CD4-positive, alpha-beta memory T cell (primary cell): ENCODE data around the gene RHCG. TPM values are rescaled to one million over a fixed set of nuclear protein-coding genes. Genes with fewer than 3 reads are reported as not detected.

Source experiments
- CTCF ChIA-PET: fragments of 350-600 bp; sonication (Branson Sonifier 250); formaldehyde crosslinking; loops from one replicate; lab custom pipeline; 2021; ENCODE audit warnings: inconsistent platforms; ENCODE audit not compliant: partially characterized antibody; lab: Charles Lee
- POLR2A ChIA-PET: fragments of 350-600 bp; sonication (Branson Sonifier 250); formaldehyde crosslinking; loops from one replicate; lab custom pipeline; 2021; ENCODE audit not compliant: partially characterized antibody; lab: Charles Lee
- DNase-seq, 5 donors: peaks; one replicate each; pipeline versions ENCODE4 v3.0.0 to v3.0.0-alpha.2; 2020 to 2022; ENCODE audit warnings: mixed read lengths in 1 of 5
- H3K27ac ChIP-seq: one replicate; pipeline ENCODE4 v1.7.0; 2013; ENCODE audit warnings: low read depth, low read length
- H3K27me3 ChIP-seq: 2 replicates; pipeline ENCODE4 v1.7.0; 2013; ENCODE audit warnings: mild to moderate bottlenecking, low read length, moderate library complexity; ENCODE audit not compliant: insufficient read depth
- H3K36me3 ChIP-seq: 2 replicates; pipeline ENCODE4 v1.7.0; 2013; ENCODE audit warnings: mild to moderate bottlenecking, low read length, moderate library complexity; ENCODE audit not compliant: insufficient read depth
- H3K4me1 ChIP-seq: 2 replicates; pipeline ENCODE4 v1.7.0; 2013; ENCODE audit warnings: mild to moderate bottlenecking, low read length, moderate library complexity; ENCODE audit not compliant: insufficient read depth
- H3K4me3 ChIP-seq, 2 donors: one replicate each; pipeline ENCODE4 v1.7.0; 2013; ENCODE audit warnings: low read length in 2 of 2, mild to moderate bottlenecking in 1 of 2
- H3K9me3 ChIP-seq, 2 donors: one replicate each; pipeline ENCODE4 v1.7.0; 2013; ENCODE audit warnings: low read length in 2 of 2, control low read depth in 1 of 2; ENCODE audit not compliant: control insufficient read depth in 1 of 2
- H3K27ac Mint-ChIP-seq, 7 donors: one replicate each; pipeline ENCODE4 v1.8.0; 2020 to 2021; ENCODE audit warnings: mixed read lengths in 7 of 7, mild to moderate bottlenecking in 6 of 7, inconsistent platforms in 3 of 7, moderate library complexity in 3 of 7
- H3K27me3 Mint-ChIP-seq, 2 donors: one replicate each; pipeline ENCODE4 v1.8.0; 2020 to 2021; ENCODE audit warnings: mixed read lengths in 2 of 2
- H3K36me3 Mint-ChIP-seq, 2 donors: one replicate each; pipeline ENCODE4 v1.8.0; 2020 to 2021; ENCODE audit warnings: mixed read lengths in 2 of 2, inconsistent platforms in 1 of 2, mild to moderate bottlenecking in 1 of 2
- H3K4me1 Mint-ChIP-seq, 4 donors: one replicate each; pipeline ENCODE4 v1.8.0; 2020 to 2021; ENCODE audit warnings: mixed read lengths in 4 of 4, mild to moderate bottlenecking in 1 of 4
- H3K4me3 Mint-ChIP-seq, 8 donors: one replicate each; pipeline ENCODE4 v1.8.0; 2020 to 2021; ENCODE audit warnings: mixed read lengths in 8 of 8, mild to moderate bottlenecking in 7 of 8, moderate library complexity in 6 of 8, inconsistent platforms in 3 of 8
- H3K9me3 Mint-ChIP-seq, 8 donors: one replicate each; pipeline ENCODE4 v1.8.0; 2020 to 2021; ENCODE audit warnings: mixed read lengths in 8 of 8, mild to moderate bottlenecking in 5 of 8, inconsistent platforms in 3 of 8, moderate library complexity in 1 of 8
- intact Hi-C: fragments of 100-400 bp; cut with micrococcal nuclease; formaldehyde crosslinking; loops from one replicate; pipeline ENCODE4 v1.15.1; 2023
- polyA plus RNA-seq, 2 donors: library from polyadenylated mRNA; unstranded; fragments of 300-500 nt; fragmentation: Illumina TruSeq; gene quantifications; one replicate each; pipeline ENCODE4 v1.2.3, GENCODE V29; 2021
- total RNA-seq, 2 experiments: library from RNA; stranded (reverse); gene quantifications; one replicate each; pipeline ENCODE4 v1.2.3, GENCODE V29; 2021

The RHCG gene
- total and polyA plus RNA-seq, 4 experiments from 2014 or later: not detected

DNA sequence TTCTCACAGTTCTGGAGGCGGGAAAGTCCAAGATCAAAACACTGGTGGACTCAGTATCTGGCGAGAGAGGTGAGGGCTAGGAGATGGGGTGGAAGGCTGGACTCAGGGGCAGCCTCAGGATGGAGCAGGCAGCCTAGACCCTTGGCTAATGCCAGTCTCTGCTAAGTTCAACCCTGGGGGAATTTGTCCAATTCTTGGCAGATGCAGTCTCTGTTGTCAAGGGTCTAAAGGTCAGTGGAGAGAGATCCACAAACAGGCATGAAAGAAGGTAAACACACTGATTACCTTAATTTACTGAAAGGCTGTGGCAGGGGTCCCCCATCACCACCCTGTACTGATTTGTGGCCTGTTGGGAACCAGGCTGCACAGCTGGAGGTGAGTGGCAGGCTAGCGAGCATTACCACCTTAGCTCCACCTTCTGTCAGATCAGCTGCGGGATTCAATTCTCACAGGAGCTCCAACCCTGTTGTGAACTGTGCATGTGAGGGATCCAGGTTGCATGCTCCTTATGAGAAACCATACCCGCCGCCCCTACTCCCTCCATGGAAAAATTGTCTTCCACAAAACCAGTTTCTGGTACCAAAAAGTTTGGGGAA is 32.5 kb upstream of the RHCG start:
- Mint-ChIP-seq H3K27ac (no peak overlapping the region), H3K9me3 (peaks cover 0 to 2% (median under 1%) of the 10 kb centered on the region in 8 donors), H3K4me1 (no peaks in the 10 kb centered on the region), H3K36me3 (no peaks in the 10 kb centered on the region), H3K27me3 (peaks cover 0 to 2% of the 10 kb centered on the region in 2 donors), H3K4me3 (no peak overlapping the region)
- no peaks in the 10 kb centered on the region for H3K27me3 ChIP-seq
- no peak overlapping the region for H3K27ac ChIP-seq
- no peaks in the 10 kb centered on the region for H3K4me1 ChIP-seq
- H3K4me3 ChIP-seq: no peak overlapping the region
- H3K9me3 ChIP-seq: no peaks in the 10 kb centered on the region
- POLR2A ChIA-PET: no interaction called here
- DNase-seq: no peak
- intact Hi-C loops: no loop called here
- CTCF ChIA-PET: no interaction called here
- H3K36me3 ChIP-seq: no peaks in the 10 kb centered on the region

DNA sequence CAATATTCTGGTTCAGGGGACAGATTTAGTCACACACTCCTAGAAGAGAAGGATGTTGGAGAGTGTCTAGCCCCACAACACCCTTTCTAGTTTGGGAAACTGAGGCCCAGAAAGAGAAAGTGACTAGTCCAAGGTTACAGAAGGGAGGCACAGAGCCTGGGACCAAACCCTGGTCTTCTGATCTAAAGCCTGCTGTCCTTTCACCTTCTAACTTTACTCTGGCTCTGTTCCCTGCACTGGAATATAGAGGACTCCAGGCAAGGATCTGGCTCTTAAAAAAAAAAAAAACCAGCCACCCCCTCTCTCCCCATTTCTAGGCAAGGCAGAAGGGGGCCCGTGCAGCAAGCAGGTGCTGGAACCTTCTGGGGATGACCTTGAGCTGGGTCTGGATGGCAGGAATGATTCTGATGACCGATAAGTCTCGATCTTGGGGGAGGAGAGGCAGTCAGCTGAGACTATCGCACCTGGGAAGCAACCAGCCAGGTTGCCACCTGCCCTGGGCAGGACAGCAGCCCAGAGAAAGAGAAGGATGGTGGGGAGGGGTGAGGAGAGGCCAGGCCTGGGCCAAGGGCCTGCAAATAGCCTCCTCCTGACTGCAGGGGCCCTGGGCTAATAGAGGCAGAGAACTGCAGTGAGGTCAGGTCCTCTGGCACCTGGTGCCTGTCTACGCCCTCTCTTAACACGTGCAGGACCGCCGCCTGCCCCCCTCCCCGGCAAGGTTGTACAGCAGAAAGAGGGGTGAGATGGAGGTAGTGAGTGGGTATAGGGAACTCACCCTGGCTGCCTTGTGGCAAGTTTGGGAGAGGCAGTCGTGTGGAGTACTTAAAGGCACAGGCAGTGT is 30.4 kb upstream of the RHCG start:
- H3K9me3 ChIP-seq: no peaks in the 10 kb centered on the region
- intact Hi-C loops: no loop called here
- Mint-ChIP-seq H3K27ac (no peak overlapping the region), H3K36me3 (no peaks in the 10 kb centered on the region), H3K27me3 (peaks cover 0 to 5% of the 10 kb centered on the region in 2 donors), H3K4me3 (no peak overlapping the region), H3K9me3 (no peaks in the 10 kb centered on the region), H3K4me1 (no peaks in the 10 kb centered on the region)
- POLR2A ChIA-PET: no interaction called here
- no peak overlapping the region for H3K4me3 ChIP-seq
- DNase-seq: no peak
- CTCF ChIA-PET: interaction anchor here (0.6 kb wide), 1 partner anchor 8 kb away, joined by 3 read pairs; no protein-coding TSS in a partner anchor
- H3K4me1 ChIP-seq: no peaks in the 10 kb centered on the region
- H3K27me3 ChIP-seq: no peaks in the 10 kb centered on the region
- no peak overlapping the region for H3K27ac ChIP-seq
- H3K36me3 ChIP-seq: no peaks in the 10 kb centered on the region

DNA sequence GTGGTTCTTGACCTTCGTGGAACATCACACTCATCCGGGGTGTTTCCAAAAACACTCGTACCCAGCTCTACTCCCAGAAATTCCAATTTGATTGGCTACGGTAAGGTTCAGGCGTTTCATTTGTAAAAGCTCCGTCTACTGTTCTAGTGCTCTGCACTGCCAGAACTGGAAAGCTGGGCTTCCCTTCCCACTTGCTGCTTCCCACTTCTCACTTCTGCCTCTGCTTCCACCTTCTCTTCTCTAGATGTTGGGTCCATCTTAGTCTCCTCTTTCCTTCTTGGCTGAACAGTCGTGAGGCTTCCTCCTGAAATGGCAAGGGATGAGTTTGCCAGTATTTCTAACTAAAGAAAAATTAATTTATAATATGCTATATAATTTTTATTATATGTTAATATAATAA is 29.8 kb upstream of the RHCG start:
- ChIA-PET CTCF (no interaction called here), POLR2A (no interaction called here)
- intact Hi-C loops: no loop called here
- Mint-ChIP-seq H3K4me1 (no peaks in the 10 kb centered on the region), H3K4me3 (no peak overlapping the region), H3K27ac (no peak overlapping the region), H3K36me3 (no peaks in the 10 kb centered on the region), H3K27me3 (peaks cover 0 to 8% of the 10 kb centered on the region in 2 donors), H3K9me3 (no peaks in the 10 kb centered on the region)
- Histone ChIP-seq H3K27me3 (no peaks in the 10 kb centered on the region), H3K36me3 (no peaks in the 10 kb centered on the region), H3K27ac (no peak overlapping the region), H3K4me3 (no peak overlapping the region), H3K4me1 (no peaks in the 10 kb centered on the region), H3K9me3 (no peaks in the 10 kb centered on the region)
- DNase-seq: no peak

DNA sequence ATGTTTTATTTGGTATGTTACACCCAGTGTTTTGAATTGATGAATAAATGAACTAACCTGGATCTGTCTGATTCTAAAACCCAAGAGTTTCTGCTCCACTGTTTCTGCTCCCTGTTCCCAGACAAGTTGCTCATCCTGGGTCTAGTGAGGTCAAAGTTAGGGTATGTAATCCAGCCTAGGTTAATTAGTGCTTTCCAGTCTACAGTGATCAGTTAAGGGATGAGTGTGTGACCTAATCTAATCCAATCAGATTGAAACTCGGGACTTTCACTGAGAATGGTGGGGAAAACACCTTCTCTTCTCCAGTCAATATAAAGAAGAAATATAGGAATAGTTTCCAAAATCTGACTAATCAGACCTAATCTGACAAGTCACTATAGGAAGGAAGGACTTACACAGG is 27.8 kb upstream of the RHCG start:
- ChIA-PET POLR2A (no interaction called here), CTCF (no interaction called here)
- no peak overlapping the region for H3K4me3 Mint-ChIP-seq
- H3K4me1 Mint-ChIP-seq: no peaks in the 10 kb centered on the region
- peaks cover 2 to 10% of the 10 kb centered on the region in 2 donors for H3K27me3 Mint-ChIP-seq
- intact Hi-C loops: no loop called here
- Histone ChIP-seq H3K36me3 (no peaks in the 10 kb centered on the region), H3K4me3 (no peak overlapping the region), H3K27me3 (no peaks in the 10 kb centered on the region), H3K27ac (no peak overlapping the region), H3K4me1 (no peaks in the 10 kb centered on the region), H3K9me3 (no peaks in the 10 kb centered on the region)
- peaks cover 0 to 2% of the 10 kb centered on the region in 2 donors for H3K36me3 Mint-ChIP-seq
- H3K27ac Mint-ChIP-seq: no peak overlapping the region
- H3K9me3 Mint-ChIP-seq: peaks cover 0 to 5% (median 1%) of the 10 kb centered on the region in 8 donors
- no peak for DNase-seq

DNA sequence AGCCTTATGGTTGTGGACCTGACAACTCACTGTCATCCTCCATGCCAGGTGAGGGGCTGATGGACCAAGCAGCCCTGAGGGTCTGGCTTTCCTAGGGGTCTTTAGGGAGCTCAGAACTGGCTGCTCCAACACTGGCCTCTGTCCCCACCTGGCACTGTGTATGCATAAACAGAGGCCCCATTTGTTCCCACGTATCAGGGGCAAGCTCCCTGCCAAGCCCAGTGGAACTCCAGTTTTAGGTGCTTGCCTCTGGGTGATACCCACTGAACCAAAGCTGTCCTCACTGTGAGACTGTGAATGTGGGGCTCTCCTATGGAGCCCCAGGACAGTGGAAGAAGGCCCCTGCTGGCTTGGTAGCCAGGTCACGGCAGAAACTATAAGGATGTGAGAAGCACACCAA is 26.7 kb upstream of the RHCG start:
- H3K27me3 Mint-ChIP-seq: peaks cover 2 to 10% of the 10 kb centered on the region in 2 donors
- Histone ChIP-seq H3K27me3 (no peaks in the 10 kb centered on the region), H3K4me1 (no peaks in the 10 kb centered on the region), H3K4me3 (no peak overlapping the region), H3K36me3 (no peaks in the 10 kb centered on the region), H3K9me3 (no peaks in the 10 kb centered on the region), H3K27ac (no peak overlapping the region)
- peaks cover 0 to 2% of the 10 kb centered on the region in 2 donors for H3K36me3 Mint-ChIP-seq
- no peak overlapping the region for H3K4me3 Mint-ChIP-seq
- POLR2A ChIA-PET: no interaction called here
- H3K27ac Mint-ChIP-seq: no peak overlapping the region
- intact Hi-C loops: no loop called here
- no peak for DNase-seq
- H3K4me1 Mint-ChIP-seq: no peaks in the 10 kb centered on the region
- CTCF ChIA-PET: no interaction called here
- peaks cover 0 to 5% (median 1%) of the 10 kb centered on the region in 8 donors for H3K9me3 Mint-ChIP-seq

DNA sequence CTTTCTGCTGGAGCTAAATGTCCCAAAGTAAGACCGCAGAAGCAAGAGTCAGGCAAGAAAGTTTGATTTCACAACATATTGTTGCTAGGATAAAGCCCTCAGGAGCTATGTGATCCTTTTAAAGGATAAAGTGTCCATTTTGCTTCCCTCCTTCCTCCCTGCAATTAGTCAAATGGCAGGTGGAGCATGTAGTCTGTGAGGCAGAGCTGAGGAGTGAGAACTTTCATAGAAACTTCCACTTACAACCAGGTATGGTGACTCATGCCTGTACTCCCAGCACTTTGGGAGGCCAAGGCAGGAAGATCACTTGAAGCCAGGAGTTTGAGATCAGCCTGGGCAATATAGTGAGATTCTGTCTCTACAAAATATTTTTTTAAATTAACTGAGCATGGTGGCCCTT is 25.2 kb upstream of the RHCG start:
- H3K27me3 Mint-ChIP-seq: peaks cover 3 to 16% of the 10 kb centered on the region in 2 donors
- peaks cover 0 to 2% of the 10 kb centered on the region in 2 donors for H3K36me3 Mint-ChIP-seq
- H3K4me1 ChIP-seq: no peaks in the 10 kb centered on the region
- H3K36me3 ChIP-seq: no peaks in the 10 kb centered on the region
- no peaks in the 10 kb centered on the region for H3K9me3 ChIP-seq
- no peak overlapping the region for H3K4me3 ChIP-seq
- H3K9me3 Mint-ChIP-seq: peaks cover 0 to 5% (median 1%) of the 10 kb centered on the region in 8 donors
- no peaks in the 10 kb centered on the region for H3K27me3 ChIP-seq
- no peak overlapping the region for H3K4me3 Mint-ChIP-seq
- DNase-seq: no peak
- no peaks in the 10 kb centered on the region for H3K4me1 Mint-ChIP-seq
- POLR2A ChIA-PET: no interaction called here
- intact Hi-C loops: no loop called here
- no peak overlapping the region for H3K27ac ChIP-seq
- CTCF ChIA-PET: no interaction called here
- no peak overlapping the region for H3K27ac Mint-ChIP-seq

DNA sequence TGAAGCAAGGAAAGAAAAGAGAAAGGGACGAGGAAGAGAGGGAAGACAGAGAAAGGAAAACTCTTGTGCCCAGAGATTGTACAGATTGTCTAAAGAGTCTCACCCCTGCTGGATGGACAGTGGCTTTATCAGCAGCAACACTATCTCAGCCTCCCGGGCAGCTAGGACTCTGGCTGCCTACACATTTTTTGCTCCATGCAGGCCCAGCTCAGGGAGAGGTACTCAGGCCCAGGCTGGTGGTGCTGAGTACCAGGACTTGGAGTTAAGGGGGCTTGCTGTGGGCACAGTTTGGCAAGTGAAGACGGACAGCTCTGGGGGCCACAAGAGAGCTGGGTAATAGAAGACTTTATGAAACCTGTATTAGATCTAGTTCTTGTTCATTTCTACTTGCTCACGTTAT is 19.1 kb upstream of the RHCG start:
- Histone ChIP-seq H3K4me1 (no peaks in the 10 kb centered on the region), H3K27ac (no peak overlapping the region), H3K9me3 (no peaks in the 10 kb centered on the region), H3K36me3 (no peaks in the 10 kb centered on the region), H3K27me3 (no peaks in the 10 kb centered on the region), H3K4me3 (no peak overlapping the region)
- Mint-ChIP-seq H3K9me3 (peaks cover 0 to 2% (median 0%) of the 10 kb centered on the region in 8 donors), H3K4me1 (no peaks in the 10 kb centered on the region), H3K4me3 (no peak overlapping the region), H3K36me3 (peaks cover 0 to under 1% of the 10 kb centered on the region in 2 donors), H3K27ac (no peak overlapping the region), H3K27me3 (peaks cover 18 to 31% of the 10 kb centered on the region in 2 donors)
- intact Hi-C loops: no loop called here
- DNase-seq: no peak
- CTCF ChIA-PET: no interaction called here
- POLR2A ChIA-PET: no interaction called here
